ENCODE results near the gene CBL.

Gene CBL

DNA sequence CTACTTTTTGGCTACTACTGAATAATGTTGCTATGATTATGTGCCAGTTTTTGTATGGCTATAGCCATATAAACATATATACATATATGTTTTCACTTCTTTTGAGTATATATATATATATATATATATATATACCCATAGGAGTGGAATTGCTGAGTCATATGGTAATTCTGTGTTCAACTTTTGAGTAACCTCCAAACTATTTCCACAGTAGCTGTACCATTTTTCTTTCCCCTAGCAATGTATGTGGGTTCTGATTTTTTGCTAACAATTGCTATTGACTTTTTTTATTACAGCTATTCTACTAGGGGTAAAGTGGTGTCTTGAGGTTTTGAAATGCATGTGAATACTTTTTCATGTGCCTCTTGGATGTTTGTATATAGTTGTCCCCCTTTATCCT is 30.4 kb downstream of the CBL start:
- Histone ChIP-seq H3K9me3 (no peaks in the 10 kb centered on the region), H3K36me3 (peaks cover 78% of the 10 kb centered on the region), H3K27me3 (no peaks in the 10 kb centered on the region), H3K4me1 (ENCODE audit: control insufficient read depth in 1 of 2, insufficient read depth in 1 of 2, low read depth in 1 of 2, low read length in 1 of 2) (no peaks in the 10 kb centered on the region), H3K27ac (no peak overlapping the region), H3K4me3 (ENCODE audit: low read depth in 1 of 2, low read length in 1 of 2) (no peak overlapping the region)
- TF ChIP-seq, protein P1, sequence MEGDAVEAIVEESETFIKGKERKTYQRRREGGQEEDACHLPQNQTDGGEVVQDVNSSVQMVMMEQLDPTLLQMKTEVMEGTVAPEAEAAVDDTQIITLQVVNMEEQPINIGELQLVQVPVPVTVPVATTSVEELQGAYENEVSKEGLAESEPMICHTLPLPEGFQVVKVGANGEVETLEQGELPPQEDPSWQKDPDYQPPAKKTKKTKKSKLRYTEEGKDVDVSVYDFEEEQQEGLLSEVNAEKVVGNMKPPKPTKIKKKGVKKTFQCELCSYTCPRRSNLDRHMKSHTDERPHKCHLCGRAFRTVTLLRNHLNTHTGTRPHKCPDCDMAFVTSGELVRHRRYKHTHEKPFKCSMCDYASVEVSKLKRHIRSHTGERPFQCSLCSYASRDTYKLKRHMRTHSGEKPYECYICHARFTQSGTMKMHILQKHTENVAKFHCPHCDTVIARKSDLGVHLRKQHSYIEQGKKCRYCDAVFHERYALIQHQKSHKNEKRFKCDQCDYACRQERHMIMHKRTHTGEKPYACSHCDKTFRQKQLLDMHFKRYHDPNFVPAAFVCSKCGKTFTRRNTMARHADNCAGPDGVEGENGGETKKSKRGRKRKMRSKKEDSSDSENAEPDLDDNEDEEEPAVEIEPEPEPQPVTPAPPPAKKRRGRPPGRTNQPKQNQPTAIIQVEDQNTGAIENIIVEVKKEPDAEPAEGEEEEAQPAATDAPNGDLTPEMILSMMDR (IDR thresholded peaks at IDR 0.05): no peak

DNA sequence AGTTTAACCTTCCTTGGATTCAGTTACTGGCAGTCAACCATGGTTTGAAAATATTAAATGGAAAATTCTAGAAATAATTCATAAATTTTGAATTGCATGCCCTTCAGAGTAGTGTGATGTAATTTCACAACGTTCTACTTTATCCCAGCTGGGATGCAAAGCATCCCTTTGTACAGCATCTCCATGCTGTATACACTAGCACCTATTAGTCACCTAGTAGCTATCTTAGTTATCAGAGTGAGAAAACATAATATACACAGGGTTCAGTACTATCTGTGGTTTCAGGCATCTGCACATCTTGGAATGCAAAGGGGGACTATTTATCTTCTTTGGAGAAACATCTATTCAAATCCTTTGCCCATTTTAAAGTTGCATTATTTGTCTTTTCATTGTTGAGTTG is 30.8 kb downstream of the CBL start:
- no peaks in the 10 kb centered on the region for H3K9me3 ChIP-seq
- H3K36me3 ChIP-seq: peaks cover 82% of the 10 kb centered on the region
- TF ChIP-seq, protein P1 (IDR thresholded peaks at IDR 0.05): no peak
- no peaks in the 10 kb centered on the region for H3K27me3 ChIP-seq
- H3K27ac ChIP-seq: no peak overlapping the region
- no peaks in the 10 kb centered on the region for H3K4me1 ChIP-seq (ENCODE audit: control insufficient read depth in 1 of 2, insufficient read depth in 1 of 2, low read depth in 1 of 2, low read length in 1 of 2)
- no peak overlapping the region for H3K4me3 ChIP-seq (ENCODE audit: low read depth in 1 of 2, low read length in 1 of 2)

DNA sequence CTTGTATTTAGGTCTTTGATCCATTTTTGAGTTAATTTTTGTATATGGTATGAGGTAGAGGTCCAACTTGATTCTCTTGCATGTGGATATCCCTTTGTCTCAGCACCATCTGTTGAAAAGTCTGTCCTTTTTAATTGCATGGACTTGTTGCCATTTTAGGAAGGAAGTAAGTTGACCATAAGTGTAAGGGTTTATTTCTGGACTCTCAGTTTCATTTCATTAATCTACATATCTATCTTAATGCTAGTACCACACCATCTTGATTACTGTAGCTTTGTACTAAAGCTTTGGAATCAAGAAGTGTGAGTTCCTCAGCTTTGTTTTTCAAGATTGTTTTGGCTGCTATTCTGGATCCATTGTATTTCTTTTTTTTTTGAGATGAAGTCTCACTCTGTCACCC is 31.4 kb downstream of the CBL start:
- H3K27ac ChIP-seq: peak overlapping the region; percentile 4
- H3K36me3 ChIP-seq: peaks cover 79% of the 10 kb centered on the region
- no peaks in the 10 kb centered on the region for H3K9me3 ChIP-seq
- TF ChIP-seq, protein P1 (IDR thresholded peaks at IDR 0.05): no peak
- H3K4me3 ChIP-seq (ENCODE audit: low read depth in 1 of 2, low read length in 1 of 2): no peak overlapping the region
- H3K27me3 ChIP-seq: no peaks in the 10 kb centered on the region
- no peaks in the 10 kb centered on the region for H3K4me1 ChIP-seq (ENCODE audit: control insufficient read depth in 1 of 2, insufficient read depth in 1 of 2, low read depth in 1 of 2, low read length in 1 of 2)

DNA sequence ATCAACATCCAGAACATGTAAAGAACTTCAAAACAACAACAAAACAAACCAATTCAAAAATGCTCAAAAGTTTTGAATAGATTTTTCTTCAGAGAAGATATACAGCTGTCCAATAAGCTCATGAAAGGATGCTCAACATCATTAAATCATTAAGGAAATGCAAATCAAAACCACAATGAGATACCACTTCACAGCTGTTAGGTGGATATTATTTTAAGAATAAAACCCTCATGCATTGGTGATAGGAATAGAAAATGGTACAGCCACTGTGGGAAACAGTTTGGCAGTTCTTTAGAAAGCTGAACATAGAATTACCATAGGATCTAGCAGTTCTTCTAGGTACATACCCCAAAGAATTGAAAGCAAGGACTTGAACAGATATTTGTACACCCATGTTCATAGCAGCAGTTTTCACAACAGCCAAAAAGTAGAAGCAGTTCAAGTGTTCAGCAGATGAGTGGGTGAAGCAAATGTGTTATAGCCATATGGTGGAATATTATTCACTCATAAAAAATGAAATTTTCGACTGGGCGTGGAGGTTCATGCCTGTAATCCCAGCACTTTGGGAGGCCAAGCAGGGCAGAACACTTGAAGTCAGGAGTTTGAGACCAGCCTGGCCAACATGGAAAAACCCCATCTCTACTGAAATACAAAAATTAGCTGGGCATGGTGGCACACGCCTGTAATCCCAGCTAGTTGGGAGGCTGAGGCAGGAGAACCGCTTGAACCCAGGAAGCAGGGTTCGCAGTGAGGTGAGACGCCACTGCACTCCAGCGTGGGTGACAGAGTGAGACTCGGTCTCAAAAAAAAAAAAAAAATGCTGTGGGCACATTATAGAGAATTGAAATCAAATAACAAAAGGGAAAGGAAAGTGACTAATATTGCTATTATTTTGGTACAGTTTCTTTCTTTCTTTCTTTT is 42.9 kb downstream of the CBL start:
- H3K27ac ChIP-seq: no peak overlapping the region
- no peaks in the 10 kb centered on the region for H3K9me3 ChIP-seq
- peaks cover 39% of the 10 kb centered on the region for H3K36me3 ChIP-seq
- no peaks in the 10 kb centered on the region for H3K4me1 ChIP-seq (ENCODE audit: control insufficient read depth in 1 of 2, insufficient read depth in 1 of 2, low read depth in 1 of 2, low read length in 1 of 2)
- H3K4me3 ChIP-seq (ENCODE audit: low read depth in 1 of 2, low read length in 1 of 2): no peak overlapping the region
- H3K27me3 ChIP-seq: no peaks in the 10 kb centered on the region
- TF ChIP-seq, protein P1 (IDR thresholded peaks at IDR 0.05): no peak

DNA sequence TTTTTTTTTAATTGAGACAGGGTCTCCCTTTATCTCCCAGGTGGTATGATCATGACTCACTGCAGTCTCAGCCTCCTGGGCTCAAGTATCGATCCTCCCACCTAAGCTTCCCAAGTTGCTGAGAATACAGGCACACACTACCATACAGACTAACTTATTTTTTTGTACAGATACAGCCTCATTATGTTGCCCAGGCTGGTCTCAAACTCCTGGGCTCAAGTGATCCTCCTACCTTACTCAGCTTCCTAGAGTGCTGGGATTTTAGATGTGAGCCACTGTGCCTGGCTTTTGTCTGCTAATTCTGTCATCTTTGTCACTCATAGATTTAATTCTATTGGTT is 43.5 kb downstream of the CBL start:
- TF ChIP-seq, protein P1 (IDR thresholded peaks at IDR 0.05): no peak
- H3K4me1 ChIP-seq (ENCODE audit: control insufficient read depth in 1 of 2, insufficient read depth in 1 of 2, low read depth in 1 of 2, low read length in 1 of 2): no peaks in the 10 kb centered on the region
- H3K9me3 ChIP-seq: no peaks in the 10 kb centered on the region
- no peak overlapping the region for H3K27ac ChIP-seq
- no peak overlapping the region for H3K4me3 ChIP-seq (ENCODE audit: low read depth in 1 of 2, low read length in 1 of 2)
- H3K36me3 ChIP-seq: peaks cover 43% of the 10 kb centered on the region
- H3K27me3 ChIP-seq: no peaks in the 10 kb centered on the region

Measured in neutrophil (primary cell).